Activated T-helper 9 cell treated with anti-CD3 and anti-CD28 coated beads, Interleukin-2, amount 50 U/mL, for 16 hours (primary cell): ENCODE data around the gene MAP4K4.
A peak's percentile ranks its signal among the peaks of the same experiment; 100 is the strongest.

Source experiments
- DNase-seq: peaks from one replicate; pipeline ENCODE4 v3.0.0-alpha.2; 2020; ENCODE audit warnings: low read depth

Gene MAP4K4

GRCh38 chr2:101815739-101816391, 118.4 kb downstream of the MAP4K4 start:
- no peak for DNase-seq

GRCh38 chr2:101816598-101816997, 119.1 kb downstream of the MAP4K4 start:
- no peak for DNase-seq

GRCh38 chr2:101817481-101817880, 120.0 kb downstream of the MAP4K4 start:
- DNase-seq = no peak

- no peak for DNase-seq
Observed at GRCh38 chr2:101818531-101819451, 121.3 kb downstream of the MAP4K4 start.

- no peak for DNase-seq
Observed at GRCh38 chr2:101820519-101820918, 123.0 kb downstream of the MAP4K4 start.

GRCh38 chr2:101821059-101821805, 123.7 kb downstream of the MAP4K4 start:
- no peak for DNase-seq

GRCh38 chr2:101821828-101822458, 124.4 kb downstream of the MAP4K4 start:
- DNase-seq = no peak

- DNase-seq = peak; percentile 39
Observed at GRCh38 chr2:101823347-101823791, 125.9 kb downstream of the MAP4K4 start.

- no peak for DNase-seq
Observed at GRCh38 chr2:101823859-101824258, 126.4 kb downstream of the MAP4K4 start.

- DNase-seq = no peak
Observed at GRCh38 chr2:101826716-101827115, 129.2 kb downstream of the MAP4K4 start.

GRCh38 chr2:101827246-101827645, 129.7 kb downstream of the MAP4K4 start:
- no peak for DNase-seq

- DNase-seq = no peak
Observed at GRCh38 chr2:101828257-101828656, 130.8 kb downstream of the MAP4K4 start.

GRCh38 chr2:101828673-101829334, 131.3 kb downstream of the MAP4K4 start:
- DNase-seq = no peak

- DNase-seq = no peak
Observed at GRCh38 chr2:101829429-101829828, 131.9 kb downstream of the MAP4K4 start.

- no peak for DNase-seq
Observed at GRCh38 chr2:101830146-101830545, 132.6 kb downstream of the MAP4K4 start.

- no peak for DNase-seq
Observed at GRCh38 chr2:101830555-101830954, 133.0 kb downstream of the MAP4K4 start.

- DNase-seq = peak; percentile 40
Observed at GRCh38 chr2:101831351-101831865, 133.9 kb downstream of the MAP4K4 start.

GRCh38 chr2:101832114-101832513, 134.6 kb downstream of the MAP4K4 start:
- no peak for DNase-seq

GRCh38 chr2:101833890-101834523, 136.5 kb downstream of the MAP4K4 start:
- DNase-seq = no peak

- DNase-seq = no peak
Observed at GRCh38 chr2:101837354-101837753, 139.8 kb downstream of the MAP4K4 start.
